Limb (tissue), 2 donors: ENCODE measurements around the gene OSBPL10.
"Not testable (repeated sequence)": the region's sequence is repeated elsewhere in the genome, so short reads cannot be mapped to it uniquely, and the experiment has no call there.

Experiments
- DNase-seq, 2 donors: peaks; one replicate each; pipeline ENCODE4 v3.0.0-alpha.2; 2016; ENCODE audit errors: extremely low spot score in 2 of 2

OSBPL10 gene

GRCh38 chr3:31815631-31816440, 165.2 kb downstream of the OSBPL10 start:
- no peak for DNase-seq

- DNase-seq, result no peak
Measured at GRCh38 chr3:31815006-31815405, 166.1 kb downstream of the OSBPL10 start.

DNA sequence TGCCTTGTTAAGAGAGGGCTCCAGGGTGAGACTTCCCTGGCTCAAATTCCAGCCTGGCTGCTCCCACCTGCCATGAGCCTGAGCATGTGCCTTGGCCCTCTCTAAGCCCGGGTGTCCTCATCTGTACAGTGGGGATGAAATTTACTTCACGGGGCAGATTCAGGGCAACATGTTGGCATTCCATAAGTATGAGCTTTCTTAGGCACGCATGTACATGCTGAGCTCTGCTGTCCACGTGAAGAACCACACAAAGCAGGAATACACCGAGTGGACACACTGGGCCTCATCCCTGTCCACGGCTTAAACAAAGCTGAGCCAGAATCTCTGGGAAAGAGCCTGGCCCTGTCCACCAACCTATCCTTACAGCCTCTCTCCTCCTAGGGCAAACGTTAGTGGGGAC, 167.4 kb downstream of the OSBPL10 start:
- no peak for DNase-seq

GRCh38 chr3:31813197-31813596, 167.9 kb downstream of the OSBPL10 start:
- DNase-seq, result no peak

DNA sequence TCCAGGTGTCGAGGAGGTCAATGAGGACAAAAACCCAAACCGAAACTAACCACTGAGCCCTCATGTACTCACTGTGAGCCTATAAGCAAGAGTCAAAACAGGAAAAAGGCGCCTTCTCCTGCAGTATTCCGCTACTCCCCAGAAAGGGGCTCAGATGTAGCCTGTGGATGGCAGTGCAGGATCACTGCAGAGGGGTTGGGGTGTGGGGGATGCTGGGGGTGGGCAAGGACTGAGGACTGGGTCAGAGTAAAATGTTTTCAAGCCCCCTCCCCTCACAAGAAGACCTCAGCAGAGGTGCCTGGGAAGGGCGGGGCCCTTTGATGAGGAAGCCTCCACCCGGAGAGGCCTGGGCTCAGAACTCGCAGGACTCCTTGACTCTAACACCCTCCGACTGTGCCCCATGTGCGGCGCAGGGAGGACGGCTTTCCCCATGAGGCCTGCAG, 170.1 kb downstream of the OSBPL10 start:
- no peak for DNase-seq

DNA sequence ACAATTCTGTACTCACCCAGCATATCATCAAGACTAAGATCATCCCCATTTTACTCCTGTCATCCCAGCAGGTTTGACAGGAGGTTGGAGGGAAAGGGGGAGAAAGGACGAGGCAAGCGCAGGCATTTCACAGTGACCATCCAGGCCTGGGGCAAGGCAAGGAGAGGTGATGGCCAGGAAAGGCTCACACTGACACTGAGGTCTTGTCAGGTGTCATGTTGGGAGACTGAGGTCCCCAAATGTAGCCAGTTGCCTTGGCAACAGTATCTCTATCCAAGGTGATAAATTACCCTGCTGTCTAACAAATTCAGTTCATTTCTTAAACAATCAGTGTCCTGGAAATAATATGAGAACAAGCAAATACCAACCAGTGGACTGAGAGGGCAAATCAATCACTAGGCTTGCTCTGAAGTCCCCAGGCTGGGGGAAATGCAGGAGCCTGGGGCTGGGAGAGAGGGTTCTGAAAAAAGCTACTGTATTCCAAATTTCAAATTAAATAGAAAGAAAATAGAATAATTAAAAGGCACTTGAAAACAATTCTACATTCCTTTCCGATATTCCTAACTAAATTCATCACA, 172.8 kb downstream of the OSBPL10 start:
- DNase-seq, result no peak

DNA sequence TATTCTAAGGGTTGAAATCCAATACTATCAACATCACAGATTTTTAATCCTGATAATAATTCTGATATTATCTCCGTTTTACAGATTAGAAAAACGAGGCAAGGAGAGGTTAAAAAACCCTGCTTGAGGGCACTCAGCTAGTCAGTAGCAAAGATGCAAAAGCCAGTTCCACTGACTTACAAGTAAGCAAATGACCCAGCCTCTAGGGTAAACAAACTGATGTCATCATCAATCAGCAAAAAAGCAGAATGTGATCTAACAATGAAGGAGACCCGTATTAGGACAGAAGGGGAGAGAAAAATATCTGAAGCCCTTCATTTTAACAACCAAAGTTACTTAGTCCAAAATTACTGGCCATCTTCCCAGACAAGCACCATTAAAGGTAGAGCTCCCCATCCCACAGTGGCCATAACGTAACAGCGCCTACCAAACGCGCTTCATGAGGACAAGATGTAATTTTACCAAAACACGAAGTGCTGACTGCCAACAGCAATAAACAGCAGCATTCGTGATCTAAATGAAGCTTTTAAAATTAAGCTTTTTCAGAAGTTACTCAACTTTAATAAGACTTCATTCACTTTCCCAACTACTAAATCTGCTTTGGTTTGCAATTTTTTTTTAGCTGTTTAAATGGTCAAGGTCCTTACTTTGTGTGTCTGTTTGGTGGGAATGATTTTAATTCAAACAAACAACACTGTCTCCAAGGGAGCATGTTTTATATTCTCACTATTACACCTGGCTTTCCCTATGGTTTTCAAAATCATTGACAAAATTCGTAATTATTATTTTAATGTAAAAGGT, 176.6 kb downstream of the OSBPL10 start:
- no peak for DNase-seq

- DNase-seq, result no peak
Measured at GRCh38 chr3:31802981-31803740, 177.9 kb downstream of the OSBPL10 start.

- DNase-seq, result no peak
Measured at GRCh38 chr3:31800436-31800835, 180.6 kb downstream of the OSBPL10 start.

DNA sequence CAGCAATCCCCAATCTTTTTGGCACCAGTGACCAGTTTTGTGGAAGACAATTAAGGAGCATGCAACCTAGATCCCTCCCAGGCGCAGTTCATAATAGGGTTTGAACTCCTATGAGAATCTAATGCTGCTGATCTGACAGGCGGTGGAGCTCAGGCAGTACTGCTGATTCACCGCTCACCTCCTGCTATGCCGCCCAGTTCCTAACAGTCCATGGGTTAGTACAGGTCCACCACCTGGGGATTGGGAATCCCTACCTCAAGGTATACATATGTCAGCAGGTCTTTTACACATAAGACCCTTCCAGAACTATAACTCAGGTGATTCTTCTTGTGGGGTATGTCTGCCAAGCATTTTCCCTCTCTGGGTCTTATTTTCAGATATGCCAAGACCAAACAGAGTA, 182.2 kb downstream of the OSBPL10 start:
- no peak for DNase-seq

GRCh38 chr3:31793821-31794220, 187.2 kb downstream of the OSBPL10 start:
- no peak for DNase-seq

GRCh38 chr3:31791090-31791430, 190.0 kb downstream of the OSBPL10 start:
- no peak for DNase-seq

DNA sequence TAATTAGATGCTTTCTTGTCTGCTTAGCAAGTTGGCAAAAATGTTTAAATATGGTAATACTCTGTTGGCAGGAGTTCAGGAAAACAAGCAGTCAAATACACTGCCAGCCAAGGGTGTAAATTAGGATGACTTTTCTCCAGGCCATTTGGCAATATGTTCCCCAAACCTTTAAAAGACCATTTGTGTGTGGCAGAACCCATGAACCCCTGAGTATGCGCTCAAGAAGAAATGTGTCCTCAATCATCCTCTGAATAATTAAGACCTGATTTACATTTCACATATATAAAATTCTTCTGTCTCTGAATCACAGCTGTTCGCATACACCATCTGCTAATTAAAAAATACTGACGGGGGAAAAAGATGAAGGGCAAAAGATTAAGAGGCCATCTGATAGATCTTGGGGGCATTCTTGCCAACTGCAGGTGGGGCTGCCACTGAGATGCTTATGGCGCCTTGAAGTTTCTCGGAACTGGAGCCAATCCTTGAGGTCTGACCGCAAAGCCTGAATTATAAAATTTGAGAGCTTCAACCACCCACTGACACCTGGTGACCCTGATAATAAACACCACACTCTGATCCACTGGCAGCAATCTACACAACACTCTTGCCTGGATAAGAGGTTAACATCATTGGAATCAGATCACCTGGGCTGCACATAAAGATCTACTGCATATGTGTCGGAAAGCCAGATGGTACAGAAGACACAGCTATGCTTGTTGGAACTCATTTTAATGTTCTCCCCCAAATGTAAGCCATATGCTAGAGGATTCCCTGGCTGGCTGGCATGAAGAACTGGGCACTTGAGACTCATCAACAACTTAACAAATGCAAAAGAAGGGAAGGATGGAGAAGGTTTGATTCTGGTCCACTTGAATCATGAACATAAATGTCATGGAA, 190.6 kb downstream of the OSBPL10 start:
- no peak for DNase-seq

GRCh38 chr3:31789429-31789828, 191.6 kb downstream of the OSBPL10 start:
- no peak for DNase-seq

GRCh38 chr3:31785734-31786133, 195.3 kb downstream of the OSBPL10 start:
- DNase-seq, result no peak

GRCh38 chr3:31785286-31785685, 195.8 kb downstream of the OSBPL10 start:
- no peak for DNase-seq

DNA sequence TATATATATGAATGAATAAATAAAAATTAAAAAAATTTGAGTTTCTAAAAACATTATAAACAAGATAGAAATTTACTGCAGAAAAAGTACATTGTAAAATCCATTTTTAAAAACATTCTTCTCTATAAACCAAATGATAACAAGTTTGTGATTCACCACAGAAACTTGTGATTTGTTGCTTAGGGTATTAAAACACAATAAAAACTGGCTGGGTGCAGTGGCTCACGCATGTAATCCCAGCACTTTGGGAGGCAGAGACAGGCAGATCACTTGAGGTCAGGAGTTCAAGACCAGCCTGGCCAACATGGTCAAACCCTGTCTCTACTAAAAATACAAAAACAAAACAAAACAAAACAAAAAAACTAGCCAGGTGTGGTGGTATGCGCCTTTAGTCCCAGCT, 197.2 kb downstream of the OSBPL10 start:
- DNase-seq, result not testable (repeated sequence)

- not testable (repeated sequence) for DNase-seq
Measured at GRCh38 chr3:31782306-31782705, 198.8 kb downstream of the OSBPL10 start.

GRCh38 chr3:31779514-31779913, 201.5 kb downstream of the OSBPL10 start:
- no peak for DNase-seq

GRCh38 chr3:31777887-31778286, 203.2 kb downstream of the OSBPL10 start:
- DNase-seq, result no peak

DNA sequence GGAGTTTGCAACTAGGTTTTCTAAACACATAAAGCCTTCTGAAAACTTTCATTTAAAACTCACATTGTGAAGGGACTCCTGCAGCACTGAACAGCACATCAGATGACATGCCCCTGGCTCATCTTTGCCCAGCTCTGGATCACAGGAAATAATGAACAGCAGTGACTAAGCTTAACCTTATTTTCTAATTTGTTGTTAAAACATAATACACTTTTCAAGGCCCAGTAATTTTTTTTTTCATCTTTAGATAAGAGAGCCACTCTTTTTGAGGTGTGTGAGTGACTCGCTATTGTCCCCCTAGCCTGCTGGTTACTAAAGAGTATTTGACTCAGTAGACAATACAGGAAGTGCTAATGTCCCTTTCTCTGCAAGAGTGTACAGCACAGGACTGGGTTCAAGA, 204.0 kb downstream of the OSBPL10 start:
- no peak for DNase-seq
